Measurements from ENCODE around the gene KLK7.

GRCh38 chr19:51027126-51027806 is 43.5 kb upstream of the KLK7 start:
- TF ChIP-seq CTCF (IDR thresholded peaks at IDR 0.05; ENCODE audit: borderline replicate concordance, extremely low read depth, low read length, poor library complexity, severe bottlenecking) (no peak), EZH2 (IDR thresholded peaks at IDR 0.05; ENCODE audit: borderline replicate concordance, low read depth, low read length, severe bottlenecking) (no peak)

All from DND-41 (cell line).